Astrocyte of the cerebellum (primary cell): ENCODE measurements around the gene FPGS.

Source experiments
- DNase-seq: peaks from one replicate; pipeline ENCODE4 v3.0.0-alpha.2; 2011; ENCODE audit warnings: low read depth
- H3K4me3 ChIP-seq: 2 replicates; pipeline ENCODE4 v1.5.1; 2011; ENCODE audit warnings: mild to moderate bottlenecking, low read depth, low read length, moderate library complexity
- in situ Hi-C: cut with HindIII; loops from 2 replicates; pipeline ENCODE4 v1.10.0; 2017; ENCODE audit warnings: low sequenced_read_pairs
- TF ChIP-seq, protein P1 (sequence below): IDR thresholded peaks from 2 replicates; pipeline ENCODE4 v1.5.1; 2012; ENCODE audit warnings: low read length, low read depth, moderate library complexity, mild to moderate bottlenecking; ENCODE audit errors: missing control alignments

FPGS gene, protein sequence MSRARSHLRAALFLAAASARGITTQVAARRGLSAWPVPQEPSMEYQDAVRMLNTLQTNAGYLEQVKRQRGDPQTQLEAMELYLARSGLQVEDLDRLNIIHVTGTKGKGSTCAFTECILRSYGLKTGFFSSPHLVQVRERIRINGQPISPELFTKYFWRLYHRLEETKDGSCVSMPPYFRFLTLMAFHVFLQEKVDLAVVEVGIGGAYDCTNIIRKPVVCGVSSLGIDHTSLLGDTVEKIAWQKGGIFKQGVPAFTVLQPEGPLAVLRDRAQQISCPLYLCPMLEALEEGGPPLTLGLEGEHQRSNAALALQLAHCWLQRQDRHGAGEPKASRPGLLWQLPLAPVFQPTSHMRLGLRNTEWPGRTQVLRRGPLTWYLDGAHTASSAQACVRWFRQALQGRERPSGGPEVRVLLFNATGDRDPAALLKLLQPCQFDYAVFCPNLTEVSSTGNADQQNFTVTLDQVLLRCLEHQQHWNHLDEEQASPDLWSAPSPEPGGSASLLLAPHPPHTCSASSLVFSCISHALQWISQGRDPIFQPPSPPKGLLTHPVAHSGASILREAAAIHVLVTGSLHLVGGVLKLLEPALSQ

DNA sequence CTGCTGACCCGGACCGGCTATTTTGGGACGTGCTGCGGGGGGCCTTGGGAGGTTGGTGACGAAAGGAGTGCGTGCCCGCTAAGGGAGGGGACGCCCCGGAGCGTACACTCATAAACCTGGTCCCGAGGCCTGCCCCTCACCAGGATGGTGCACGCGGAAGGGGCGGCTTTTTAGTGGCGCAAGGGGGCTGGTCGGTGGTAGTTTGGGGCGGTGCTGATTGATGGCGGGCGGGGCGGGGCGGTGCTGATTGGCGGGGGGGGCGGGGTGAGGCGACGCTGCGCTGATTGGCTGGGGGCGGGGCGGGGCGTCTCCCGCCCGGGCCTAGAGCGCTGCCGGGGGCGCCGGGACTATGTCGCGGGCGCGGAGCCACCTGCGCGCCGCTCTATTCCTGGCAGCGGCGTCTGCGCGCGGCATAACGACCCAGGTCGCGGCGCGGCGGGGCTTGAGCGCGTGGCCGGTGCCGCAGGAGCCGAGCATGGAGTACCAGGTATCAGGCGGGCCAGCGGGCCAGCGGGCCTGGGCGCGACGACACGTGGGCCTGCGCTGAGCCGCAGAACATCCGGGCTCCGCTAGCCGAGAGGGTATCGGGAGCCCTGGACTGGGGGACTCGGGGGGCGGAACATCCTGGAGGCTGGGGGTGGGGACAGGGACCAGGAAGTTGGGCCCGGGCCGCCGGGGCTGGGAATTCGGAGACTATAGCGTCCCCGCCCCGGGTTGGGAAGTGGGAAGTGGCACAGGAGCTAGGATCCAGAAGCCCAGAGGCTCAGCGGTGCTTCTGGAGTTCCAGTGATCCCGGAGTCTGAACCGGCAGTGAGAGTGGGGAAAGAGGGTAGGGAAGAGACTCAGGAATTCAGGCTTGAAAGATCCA, at the start of gene FPGS:
FPGS (plus strand) TSS at position 307 of the 868 bp plus-strand sequence; CDS start at position 350, 43 bp downstream.
- TF ChIP-seq, protein P1, sequence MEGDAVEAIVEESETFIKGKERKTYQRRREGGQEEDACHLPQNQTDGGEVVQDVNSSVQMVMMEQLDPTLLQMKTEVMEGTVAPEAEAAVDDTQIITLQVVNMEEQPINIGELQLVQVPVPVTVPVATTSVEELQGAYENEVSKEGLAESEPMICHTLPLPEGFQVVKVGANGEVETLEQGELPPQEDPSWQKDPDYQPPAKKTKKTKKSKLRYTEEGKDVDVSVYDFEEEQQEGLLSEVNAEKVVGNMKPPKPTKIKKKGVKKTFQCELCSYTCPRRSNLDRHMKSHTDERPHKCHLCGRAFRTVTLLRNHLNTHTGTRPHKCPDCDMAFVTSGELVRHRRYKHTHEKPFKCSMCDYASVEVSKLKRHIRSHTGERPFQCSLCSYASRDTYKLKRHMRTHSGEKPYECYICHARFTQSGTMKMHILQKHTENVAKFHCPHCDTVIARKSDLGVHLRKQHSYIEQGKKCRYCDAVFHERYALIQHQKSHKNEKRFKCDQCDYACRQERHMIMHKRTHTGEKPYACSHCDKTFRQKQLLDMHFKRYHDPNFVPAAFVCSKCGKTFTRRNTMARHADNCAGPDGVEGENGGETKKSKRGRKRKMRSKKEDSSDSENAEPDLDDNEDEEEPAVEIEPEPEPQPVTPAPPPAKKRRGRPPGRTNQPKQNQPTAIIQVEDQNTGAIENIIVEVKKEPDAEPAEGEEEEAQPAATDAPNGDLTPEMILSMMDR: no peak
- peak; percentile 45 for DNase-seq
- H3K4me3 ChIP-seq: peak within 1 kb of the TSS; percentile 89
- in situ Hi-C loops: no loop called here

DNA sequence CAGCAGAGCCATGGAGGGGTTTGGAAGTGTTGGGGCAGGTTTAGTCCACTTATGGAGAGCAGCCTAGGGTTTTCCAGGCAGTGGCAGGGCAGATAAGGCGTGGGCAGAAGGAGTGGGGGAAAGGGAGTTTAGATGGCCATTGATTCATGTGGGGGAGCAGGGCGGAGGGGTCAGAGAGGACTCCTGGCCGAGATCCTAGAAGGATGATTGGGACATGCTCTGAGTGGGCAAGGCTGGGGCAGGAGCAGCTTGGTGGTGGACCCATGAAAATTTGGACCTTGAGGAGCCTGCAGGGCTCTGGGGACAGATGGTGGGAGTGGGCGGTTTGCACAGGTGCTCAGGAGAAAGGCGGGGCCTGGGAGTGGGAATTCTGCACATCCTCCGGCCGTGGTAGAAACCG, 49.5 kb upstream of the FPGS start:
- in situ Hi-C loops: no loop called here
- no peak for DNase-seq
- TF ChIP-seq, protein P1: no peak
- H3K4me3 ChIP-seq: no peak overlapping the region

DNA sequence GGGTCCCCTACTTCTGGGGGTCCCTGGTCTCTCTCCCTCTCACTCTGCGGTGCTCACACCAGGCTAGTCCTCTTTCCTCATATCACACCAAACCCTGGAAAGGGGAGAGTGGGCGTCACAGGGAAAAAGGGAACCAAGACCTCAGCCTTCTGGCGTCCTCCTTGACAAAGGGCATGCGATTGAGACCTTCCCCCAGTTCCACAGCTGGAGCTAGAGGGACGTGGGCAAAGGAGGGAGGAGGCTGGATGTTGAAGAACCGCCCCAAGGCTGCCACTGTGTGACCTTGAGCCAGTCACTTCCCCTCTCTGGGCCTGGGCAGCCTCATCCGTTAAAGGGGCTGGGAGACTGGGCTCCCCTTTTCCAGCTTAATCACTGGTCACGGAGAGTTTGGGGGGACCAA, 49.1 kb upstream of the FPGS start:
- in situ Hi-C loops: no loop called here
- no peak for DNase-seq
- H3K4me3 ChIP-seq: no peak overlapping the region
- TF ChIP-seq, protein P1: no peak

DNA sequence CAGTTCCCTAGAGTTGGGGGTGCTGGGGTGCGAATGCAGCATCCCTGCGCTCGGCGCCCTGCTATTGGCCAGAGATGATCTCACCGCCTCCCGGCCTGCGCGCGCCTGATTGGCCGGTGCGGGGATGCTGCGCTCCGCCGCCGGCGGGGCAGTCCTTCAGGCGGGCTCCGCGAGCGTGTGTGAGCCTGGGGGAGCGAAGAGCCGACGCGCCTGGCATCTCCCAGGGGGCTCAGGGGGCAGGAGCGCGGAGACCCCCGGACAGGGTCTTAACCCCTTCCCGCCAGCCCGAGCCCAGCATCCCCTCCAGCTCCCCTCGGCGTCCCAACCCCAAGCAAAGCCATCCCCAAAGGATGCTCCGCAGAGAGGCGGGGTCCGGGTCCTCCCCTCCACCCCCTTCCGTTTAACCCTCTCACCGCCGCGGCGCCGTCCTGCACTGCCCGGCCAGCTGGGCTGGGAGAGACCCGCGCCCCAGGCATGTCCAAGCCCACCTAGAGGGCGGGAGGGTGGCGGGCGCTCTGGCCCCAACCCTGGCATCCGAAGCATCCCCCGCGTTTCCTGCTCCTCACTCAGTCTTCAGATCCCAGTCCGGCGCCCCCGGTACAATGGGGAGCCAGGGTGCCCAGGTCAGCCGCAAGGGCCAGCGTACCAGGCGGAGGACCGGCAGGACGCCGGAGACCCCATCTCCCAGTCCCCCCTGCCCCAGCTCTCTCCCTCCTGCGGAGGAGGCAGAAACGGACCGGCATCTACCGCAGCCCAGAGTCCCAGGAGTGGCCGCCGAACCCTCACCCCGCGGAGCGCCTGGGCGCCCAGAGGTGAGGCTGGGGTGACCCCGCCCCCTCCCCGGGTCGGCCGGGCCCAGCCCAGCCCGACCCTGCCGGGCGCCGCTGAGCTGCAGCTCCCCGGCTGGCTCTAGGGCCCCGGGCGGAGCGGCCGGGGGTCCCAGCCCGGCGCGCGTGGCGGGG, 48.3 kb upstream of the FPGS start:
- in situ Hi-C loops: no loop called here
- no peak for DNase-seq
- TF ChIP-seq, protein P1: no peak
- H3K4me3 ChIP-seq: no peak overlapping the region

DNA sequence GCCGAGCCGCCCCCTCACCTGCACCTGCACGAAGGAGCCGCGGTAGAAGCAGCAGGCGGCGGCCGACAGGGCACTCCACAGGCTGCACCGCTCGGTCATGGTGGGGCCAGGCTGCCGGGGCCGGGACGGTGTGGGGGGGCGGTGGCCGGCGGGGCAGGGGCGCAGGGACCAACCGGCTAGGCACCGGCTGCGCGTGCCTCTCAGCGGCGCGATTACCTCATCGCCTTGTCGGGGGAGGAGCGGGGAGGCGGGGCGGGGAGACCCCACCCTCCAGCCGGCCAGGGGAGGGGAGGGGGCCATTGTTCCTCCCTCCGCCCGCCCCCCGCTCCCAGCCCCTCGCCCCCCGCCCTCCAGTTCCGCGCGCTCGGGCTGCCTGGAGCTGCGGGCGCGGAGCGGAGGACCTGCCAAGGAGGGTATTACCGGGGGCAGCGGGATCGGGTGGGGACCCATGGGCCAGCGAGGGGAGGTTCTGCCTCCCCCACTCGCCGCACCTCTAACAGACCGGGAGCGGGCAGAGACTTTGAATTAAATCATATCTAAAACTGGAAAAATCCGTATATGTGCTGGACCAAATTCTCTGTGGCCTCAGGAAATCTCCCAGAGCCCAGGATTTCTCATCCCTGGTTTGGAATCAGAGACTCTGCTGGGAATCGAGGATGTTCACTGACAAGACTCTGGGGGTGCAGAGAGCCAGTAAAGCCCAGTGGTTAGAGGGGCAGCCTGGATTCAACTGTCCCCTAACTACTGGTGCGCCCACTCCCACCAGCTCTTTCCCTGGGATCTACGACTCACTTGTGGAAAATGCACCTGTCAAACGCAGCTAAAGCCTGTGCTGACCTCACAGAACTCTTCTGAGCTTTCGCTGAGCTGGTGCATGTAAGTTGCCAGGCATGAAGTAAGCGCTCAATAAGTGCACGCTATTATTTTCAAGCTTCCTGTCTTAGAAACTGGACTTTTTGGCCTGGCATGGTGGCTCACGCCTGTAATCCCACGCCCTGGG, 47.3 kb upstream of the FPGS start:
- in situ Hi-C loops: no loop called here
- TF ChIP-seq, protein P1: no peak
- no peak overlapping the region for H3K4me3 ChIP-seq
- no peak for DNase-seq
